GM10266 (cell line): ENCODE measurements around the gene CAPZB.

Source experiments
- DNase-seq: peaks from one replicate; pipeline ENCODE4 v3.0.0; 2012; ENCODE audit errors: extremely low spot score
- TF ChIP-seq, protein P1 (sequence below): IDR thresholded peaks from 2 replicates; pipeline ENCODE4 v1.5.1; 2012; ENCODE audit warnings: mild to moderate bottlenecking, low read depth; ENCODE audit not compliant: control insufficient read depth, insufficient read depth; ENCODE audit errors: missing control alignments

The CAPZB gene

DNA sequence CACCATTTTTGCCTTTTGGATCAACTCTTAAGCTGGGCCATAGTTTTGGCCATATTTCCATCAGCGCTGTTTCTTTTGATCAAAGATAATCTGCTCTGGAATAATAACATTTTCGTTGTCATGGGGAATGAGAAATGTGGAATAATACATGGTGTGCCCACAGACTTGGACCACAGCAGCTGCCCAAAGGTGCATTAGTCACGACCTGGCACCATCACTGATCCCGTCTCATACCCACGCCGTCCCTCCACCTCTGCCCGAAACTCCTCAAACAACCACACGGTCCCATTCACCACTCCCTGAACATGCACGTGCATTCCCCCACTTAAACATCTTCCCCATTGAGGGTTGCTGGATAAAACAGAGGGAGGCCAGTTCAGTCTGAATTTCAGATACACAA lies 96.4 kb downstream of the CAPZB start:
- TF ChIP-seq, protein P1, sequence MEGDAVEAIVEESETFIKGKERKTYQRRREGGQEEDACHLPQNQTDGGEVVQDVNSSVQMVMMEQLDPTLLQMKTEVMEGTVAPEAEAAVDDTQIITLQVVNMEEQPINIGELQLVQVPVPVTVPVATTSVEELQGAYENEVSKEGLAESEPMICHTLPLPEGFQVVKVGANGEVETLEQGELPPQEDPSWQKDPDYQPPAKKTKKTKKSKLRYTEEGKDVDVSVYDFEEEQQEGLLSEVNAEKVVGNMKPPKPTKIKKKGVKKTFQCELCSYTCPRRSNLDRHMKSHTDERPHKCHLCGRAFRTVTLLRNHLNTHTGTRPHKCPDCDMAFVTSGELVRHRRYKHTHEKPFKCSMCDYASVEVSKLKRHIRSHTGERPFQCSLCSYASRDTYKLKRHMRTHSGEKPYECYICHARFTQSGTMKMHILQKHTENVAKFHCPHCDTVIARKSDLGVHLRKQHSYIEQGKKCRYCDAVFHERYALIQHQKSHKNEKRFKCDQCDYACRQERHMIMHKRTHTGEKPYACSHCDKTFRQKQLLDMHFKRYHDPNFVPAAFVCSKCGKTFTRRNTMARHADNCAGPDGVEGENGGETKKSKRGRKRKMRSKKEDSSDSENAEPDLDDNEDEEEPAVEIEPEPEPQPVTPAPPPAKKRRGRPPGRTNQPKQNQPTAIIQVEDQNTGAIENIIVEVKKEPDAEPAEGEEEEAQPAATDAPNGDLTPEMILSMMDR, result no peak
- DNase-seq, result no peak

- TF ChIP-seq, protein P1, result no peak
- no peak for DNase-seq
These were observed 98.3 kb downstream of the CAPZB start for GRCh38 chr1:19387045-19387467.

DNA sequence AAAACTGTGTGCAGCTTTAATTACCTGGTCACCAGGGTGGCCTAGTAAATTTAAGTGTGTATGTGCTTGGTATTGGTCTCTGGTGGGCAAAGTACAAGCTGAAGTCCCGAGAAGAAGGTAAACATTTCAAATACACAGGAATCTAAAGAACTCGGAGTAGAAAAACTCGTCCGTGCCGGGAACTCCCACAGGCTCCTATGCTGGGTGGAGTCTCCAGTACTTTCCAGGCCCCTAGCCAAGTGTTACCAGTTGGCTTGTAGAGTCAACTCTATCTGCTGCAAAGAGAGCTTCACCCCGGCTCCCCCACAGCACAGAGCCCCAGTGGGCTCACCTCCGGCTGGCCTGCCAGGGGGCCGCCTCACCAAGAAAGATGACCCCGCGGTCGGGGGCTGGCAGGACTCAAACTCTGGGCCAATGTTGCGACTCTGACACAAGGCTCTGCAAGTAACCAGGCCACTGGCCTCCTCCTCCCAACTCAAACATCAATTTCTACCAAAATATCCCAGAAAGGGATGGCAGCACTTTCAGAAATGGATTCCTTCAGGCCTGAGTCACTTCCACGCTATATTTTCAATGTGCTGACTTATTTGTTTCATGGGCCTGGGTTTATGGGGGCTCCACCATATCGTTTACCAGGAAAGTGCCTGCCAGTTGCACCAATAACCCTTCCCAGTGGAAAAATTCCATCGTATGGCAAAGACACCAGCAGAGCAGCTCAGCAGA lies 99.3 kb downstream of the CAPZB start:
- no peak for DNase-seq
- TF ChIP-seq, protein P1, result no peak

GRCh38 chr1:19385221-19385620 lies 100.1 kb downstream of the CAPZB start:
- TF ChIP-seq, protein P1, result no peak
- DNase-seq, result no peak

DNA sequence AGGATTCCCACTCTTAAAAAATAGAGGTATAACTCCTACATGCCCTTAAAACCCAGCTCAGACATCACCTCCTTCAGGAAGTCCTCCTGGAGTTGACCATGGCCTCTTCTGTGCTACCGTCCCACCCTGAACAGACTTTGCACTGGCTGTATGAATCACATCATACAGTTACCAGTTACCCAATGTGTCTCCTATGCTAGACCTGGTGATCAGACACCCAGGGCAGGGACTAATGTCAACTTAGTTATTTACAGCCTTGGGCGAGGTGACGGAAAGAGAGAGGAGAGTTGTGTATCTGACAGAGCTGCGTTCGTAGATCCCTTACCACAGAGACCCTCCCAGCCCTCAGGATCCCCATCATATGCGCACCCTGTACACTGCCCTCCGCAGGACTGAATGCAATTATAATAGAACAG lies 100.6 kb downstream of the CAPZB start:
- DNase-seq, result no peak
- TF ChIP-seq, protein P1, result no peak

GRCh38 chr1:19384113-19384512 lies 101.2 kb downstream of the CAPZB start:
- TF ChIP-seq, protein P1, result no peak
- no peak for DNase-seq

DNA sequence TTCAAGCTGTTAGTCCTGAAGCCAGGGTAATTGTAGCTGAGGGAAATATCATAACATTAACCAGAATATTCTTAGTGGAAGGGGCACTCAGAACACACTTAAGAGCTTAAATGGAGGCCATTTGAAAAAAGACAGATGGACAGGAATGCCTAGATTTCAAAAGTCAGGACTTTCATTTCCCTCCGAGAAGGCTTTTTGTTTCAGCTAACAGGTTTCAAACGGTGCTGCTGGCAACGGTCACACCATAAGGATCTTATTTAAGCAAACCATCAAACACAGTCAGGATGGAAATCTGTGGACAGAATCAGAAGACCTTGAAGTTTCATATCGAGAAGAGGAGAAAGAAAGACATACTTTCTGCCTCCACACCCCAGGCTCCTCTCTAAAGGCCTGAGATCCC lies 103.1 kb downstream of the CAPZB start:
- TF ChIP-seq, protein P1, result no peak
- DNase-seq, result no peak
